Hematopoietic multipotent progenitor cell (in vitro differentiated cells): Measurements from ENCODE around the gene VSIG1. TPM values are rescaled to one million over a fixed set of nuclear protein-coding genes. Genes with fewer than 3 reads are reported as not detected.

Experiments used
- DNase-seq, 3 donors: peaks; one replicate each; pipeline ENCODE4 v3.0.0-alpha.2; 2011 to 2015; ENCODE audit warnings: low read depth in 2 of 3, low spot score in 2 of 3
- total RNA-seq: library from RNA; depleted of rRNA; stranded (reverse); fragments of >200 nt; gene quantifications from one replicate; pipeline ENCODE4 v1.2.3, GENCODE V29; 2012

Gene VSIG1
- total RNA-seq = not detected

GRCh38 chrX:108044554-108045256, at the start of gene VSIG1:
Gene VSIG1, plus strand, starts transcription at chrX:108045065. Its CDS starts 66 bp downstream, at chrX:108045131.
- DNase-seq = no peak

GRCh38 chrX:107996124-107996523, 48.7 kb upstream of the VSIG1 start:
- DNase-seq = no peak

DNA sequence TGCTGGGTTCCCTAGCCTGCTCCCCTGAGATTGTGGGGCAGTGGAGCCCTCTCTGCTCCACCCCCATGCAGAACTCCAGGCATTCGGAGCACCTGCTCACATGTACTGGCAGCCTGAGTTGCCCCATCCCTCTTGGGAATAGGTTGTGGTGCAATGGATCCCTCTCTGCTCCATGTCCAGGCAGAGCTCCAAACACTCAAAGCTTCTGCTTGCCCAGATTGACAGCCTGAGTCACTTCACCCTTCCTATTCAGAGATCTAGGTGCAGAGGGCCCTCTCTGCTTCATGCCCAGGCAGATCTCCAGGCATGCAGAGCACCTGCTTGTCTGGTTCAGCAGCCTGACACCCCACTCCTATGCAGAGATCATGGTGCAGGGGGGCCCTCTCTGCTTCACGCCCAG, 44.1 kb upstream of the VSIG1 start:
- DNase-seq = no peak

DNA sequence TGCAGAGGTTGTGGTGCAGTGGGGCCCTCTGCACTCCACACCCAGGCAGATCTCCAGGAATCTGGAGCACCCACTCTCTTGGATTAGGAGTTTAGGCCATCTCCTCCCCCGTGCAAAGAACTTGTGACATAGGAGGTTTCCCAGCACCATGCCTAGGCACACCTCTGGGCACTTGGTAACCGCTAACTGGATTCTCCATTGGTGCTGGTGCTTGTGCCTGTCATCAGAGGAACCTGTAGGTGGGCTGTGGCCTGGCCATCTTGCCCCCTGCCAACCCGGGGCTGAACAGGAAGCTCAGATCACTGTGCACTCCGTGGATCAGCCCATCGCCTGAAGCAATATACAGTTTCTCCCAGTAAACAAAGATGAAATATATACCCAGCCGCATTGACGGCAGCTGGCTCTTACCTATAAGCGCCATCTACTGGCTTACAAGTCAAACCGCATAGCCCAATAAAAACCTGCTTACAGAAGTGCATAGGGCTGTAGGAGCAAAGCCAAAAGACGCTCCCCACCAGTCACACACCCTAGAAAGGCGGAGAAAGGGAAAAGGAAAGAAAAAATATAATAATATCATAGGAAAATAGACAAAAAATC, 43.5 kb upstream of the VSIG1 start:
- DNase-seq = peak in 1 of 3 donors; percentile 45

GRCh38 chrX:108018656-108019381, 26.0 kb upstream of the VSIG1 start:
- DNase-seq = peak in 1 of 3 donors; percentile 38

DNA sequence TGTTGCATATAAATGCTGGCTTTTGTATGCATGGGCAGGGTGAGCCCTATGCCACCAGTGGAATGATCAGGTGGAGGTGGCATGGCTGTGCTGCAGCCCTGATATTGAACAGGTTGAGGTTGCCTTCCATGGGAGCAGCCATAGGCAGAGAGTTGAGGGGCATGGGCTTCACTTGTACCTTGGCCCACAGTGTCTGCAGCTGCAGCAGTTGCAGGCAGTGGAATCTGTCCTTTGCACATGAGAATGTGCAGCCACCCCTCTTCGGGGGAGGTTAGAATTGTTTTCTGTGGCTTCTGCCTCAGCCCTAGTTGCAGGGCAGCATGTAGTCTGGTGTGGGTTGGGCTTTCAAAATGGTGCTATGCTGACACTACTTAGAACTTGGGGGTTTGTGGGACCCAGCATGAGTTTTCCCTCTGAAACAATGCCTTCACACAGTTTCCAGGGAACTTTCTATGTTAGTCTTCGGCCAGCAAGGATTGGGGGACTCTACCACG, 25.4 kb upstream of the VSIG1 start:
- no peak for DNase-seq

DNA sequence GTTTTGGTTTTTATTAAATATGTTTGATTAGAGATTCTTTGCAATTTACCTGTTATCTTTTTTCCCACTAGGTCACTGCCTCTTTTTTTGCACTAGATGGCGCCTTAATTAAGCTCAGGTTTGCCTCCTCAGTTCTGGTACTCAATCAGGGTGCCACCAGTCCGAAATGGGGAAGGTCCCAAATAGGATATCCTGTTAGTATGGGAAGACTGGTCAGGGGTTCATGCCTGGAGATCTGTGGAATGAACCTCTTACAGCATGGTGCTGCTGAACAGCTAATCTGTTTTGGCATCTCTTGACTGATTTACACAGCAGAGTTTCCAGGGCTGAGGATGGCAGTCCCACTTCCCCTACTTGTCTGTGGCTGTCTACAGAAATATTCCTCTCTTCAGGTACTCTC, 24.2 kb upstream of the VSIG1 start:
- DNase-seq = peak in 1 of 3 donors; percentile 9

DNA sequence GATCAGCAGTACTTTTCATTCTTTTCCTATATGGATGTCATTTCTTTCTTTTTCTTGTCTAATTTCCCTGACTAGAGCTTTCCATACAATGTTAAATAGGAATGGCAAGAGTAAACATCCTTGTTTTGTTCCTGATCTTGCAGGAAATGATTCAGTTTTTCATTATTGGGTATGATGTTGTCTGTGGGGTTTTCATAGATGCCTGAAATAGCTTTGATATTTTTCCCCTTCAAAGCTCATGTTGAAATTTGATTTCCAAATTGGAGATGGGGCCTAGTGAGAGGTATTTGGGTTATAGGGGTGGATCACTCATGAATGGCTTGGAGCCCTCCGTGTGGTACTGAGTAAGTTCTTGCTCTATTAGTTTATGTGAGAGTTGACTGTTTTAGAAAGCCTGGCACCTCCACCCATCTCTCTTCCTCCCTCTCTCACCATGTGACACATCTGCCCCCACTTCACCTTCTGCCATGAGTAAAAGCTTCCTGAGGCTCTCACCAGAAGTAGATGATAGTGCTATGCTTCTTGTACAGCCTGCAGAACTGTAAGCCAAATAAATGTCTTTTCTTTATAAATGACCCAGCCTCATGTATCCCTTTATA, 22.3 kb upstream of the VSIG1 start:
- DNase-seq = no peak

DNA sequence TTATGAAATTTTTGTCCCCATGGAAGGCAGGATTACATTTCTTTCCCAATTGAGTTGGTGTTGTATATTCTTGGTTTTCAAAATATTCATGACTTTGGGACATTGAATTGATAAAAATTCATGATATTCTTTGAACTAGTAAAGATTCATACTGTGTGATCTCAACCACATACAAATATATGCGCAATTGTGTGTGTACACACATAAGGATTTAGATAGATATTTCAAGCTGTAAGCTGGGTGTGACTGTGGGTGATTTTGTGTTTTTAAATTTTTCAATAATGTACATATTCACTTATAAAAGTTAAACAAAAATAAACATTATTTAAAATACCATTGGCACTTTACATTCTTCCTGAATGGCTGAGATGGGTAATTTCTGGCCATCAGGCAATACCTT, 19.5 kb upstream of the VSIG1 start:
- DNase-seq = no peak

GRCh38 chrX:108025954-108026600, 18.8 kb upstream of the VSIG1 start:
- no peak for DNase-seq

DNA sequence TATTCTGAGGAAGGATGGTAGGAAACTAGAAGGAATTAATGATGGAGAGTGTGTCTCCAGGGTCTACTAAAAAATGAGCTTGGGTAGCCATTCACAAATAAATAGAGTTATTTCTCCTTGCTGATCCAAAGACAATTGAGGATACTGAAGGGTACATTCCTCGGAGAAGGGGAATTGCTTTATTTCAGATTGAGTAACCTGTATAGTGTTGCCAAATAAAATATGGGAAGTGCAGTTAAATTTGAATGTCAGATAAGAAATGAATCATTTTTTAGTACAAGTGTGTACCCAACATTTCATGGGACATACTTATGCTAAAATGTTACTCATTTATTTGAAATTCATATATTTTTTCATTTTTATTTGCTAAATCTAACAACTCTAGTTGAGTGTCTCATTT, 16.0 kb upstream of the VSIG1 start:
- no peak for DNase-seq

DNA sequence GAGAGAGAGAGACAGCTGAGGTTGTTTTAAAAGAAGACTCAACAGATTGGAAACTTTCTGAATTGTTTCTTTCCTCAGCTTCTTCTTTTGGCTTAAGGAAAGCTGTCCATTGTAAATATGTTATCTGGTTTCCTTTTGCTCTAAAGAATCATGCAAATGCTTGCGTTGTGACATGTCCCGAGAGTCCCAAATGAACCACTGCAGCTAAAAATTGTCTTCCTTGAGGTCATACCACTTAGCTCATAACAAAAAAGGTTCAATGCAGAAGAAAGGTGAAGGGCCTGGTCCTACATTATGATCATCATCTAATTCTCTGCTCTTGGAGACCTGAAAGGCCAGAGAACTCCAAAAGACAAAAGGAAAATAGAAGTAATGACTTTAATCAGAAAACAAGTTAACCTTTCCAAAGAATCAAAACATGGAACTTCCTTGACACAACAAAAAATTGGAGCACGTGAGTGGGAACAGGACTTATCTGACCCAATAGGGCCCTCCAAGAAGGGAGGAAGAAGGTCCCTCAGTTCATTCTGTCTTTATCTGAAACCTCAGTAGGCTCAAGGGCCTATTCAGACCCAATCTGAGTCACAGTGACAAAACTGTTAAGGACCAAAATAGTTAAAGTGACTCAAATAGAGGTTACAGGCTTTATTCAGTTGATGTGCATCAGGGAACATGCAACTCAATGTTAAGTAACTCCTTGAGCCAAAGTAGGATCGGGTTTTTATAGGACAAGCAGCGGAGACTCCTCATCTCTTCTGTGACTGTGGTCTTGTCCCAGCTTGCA, 14.7 kb upstream of the VSIG1 start:
- DNase-seq = no peak

- DNase-seq = no peak
Measured at GRCh38 chrX:108032944-108033343, 11.9 kb upstream of the VSIG1 start.

DNA sequence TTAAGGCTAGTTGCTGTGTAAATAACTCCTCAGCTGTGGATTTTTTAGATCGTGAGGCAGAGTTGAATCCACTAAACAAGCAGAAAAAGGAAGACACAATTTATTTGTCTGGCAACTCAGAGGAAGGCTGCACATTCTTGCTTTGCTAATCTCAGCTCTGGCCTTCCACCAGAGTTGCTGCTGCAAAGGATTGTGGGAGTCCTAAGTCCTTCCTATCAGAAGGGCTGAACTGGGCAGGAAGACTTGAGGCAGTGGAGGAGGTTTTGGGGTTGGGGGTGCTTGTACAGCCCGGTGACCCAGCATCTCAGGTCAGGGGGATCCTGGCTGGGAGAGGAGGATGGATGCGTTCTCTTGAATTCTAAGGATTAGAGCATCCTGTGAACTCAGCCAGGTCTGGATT, 11.0 kb upstream of the VSIG1 start:
- DNase-seq = no peak

DNA sequence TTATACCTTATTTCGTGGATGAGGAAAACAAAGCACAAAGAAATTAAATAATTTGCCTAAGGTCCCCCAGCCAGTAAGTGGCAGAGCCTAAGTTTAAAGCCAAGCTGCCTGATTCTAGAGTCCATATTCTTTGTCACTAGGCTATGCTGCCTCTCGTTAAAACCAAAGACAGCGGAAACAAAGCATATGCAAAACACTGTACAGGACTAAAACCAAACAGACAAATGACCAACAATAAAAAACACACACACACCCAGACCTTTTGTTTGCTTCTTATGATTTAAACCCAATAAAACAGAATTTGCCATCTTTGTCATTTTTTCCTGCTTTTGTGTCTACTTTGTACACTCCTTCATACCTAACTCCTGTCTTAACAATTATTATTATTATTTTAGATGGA, 10.1 kb upstream of the VSIG1 start:
- DNase-seq = no peak

GRCh38 chrX:108036298-108036973, 8.4 kb upstream of the VSIG1 start:
- DNase-seq = no peak

GRCh38 chrX:108049649-108050048, 4.8 kb downstream of the VSIG1 start:
- no peak for DNase-seq

- DNase-seq = no peak
Measured at GRCh38 chrX:108053218-108053617, 8.4 kb downstream of the VSIG1 start.

DNA sequence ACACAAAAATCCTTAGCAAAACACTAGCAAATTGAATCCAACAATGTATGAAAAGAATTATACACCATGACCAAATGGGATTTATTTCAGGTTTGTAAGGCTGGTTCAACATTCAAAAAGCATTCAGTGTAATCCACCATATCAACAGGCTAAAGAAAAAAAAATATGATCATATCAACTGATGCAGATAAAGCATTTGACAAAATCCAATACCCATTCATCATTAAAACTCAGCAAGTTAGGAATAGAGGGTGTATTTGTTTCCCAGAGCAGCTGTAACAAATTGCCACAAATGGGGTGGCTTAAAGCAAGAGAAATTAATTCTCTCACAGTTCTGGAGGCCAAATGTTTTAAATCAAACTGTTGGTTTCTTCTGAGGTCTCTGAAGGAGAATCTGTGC, 10.7 kb downstream of the VSIG1 start:
- DNase-seq = no peak

GRCh38 chrX:108059801-108060200, 14.9 kb downstream of the VSIG1 start:
- no peak for DNase-seq
